Gastrocnemius medialis (tissue), 4 donors: ENCODE results near the gene RNF40.

Source experiments
- CTCF ChIP-seq, 5 experiments: fragments of 450-650 bp in 3 of 5; fragments of 200-600 bp in 2 of 5; sonication (generic) in 2 of 5; IDR thresholded peaks in 4 of 5; conservative IDR thresholded peaks in 1 of 5; 1 replicate in 4 of 5; 2 replicates in 1 of 5; pipeline ENCODE4 v1.5.1; 2016 to 2019; ENCODE audit warnings: antibody characterized with exemption in 5 of 5, mild to moderate bottlenecking in 3 of 5, moderate library complexity in 3 of 5
- POLR2A ChIP-seq, 2 donors: fragments of 450-650 bp; IDR thresholded peaks; one replicate each; pipeline ENCODE4 v1.6.1; 2017; ENCODE audit warnings: antibody characterized with exemption in 2 of 2, mild to moderate bottlenecking in 2 of 2, moderate library complexity in 2 of 2

DNA sequence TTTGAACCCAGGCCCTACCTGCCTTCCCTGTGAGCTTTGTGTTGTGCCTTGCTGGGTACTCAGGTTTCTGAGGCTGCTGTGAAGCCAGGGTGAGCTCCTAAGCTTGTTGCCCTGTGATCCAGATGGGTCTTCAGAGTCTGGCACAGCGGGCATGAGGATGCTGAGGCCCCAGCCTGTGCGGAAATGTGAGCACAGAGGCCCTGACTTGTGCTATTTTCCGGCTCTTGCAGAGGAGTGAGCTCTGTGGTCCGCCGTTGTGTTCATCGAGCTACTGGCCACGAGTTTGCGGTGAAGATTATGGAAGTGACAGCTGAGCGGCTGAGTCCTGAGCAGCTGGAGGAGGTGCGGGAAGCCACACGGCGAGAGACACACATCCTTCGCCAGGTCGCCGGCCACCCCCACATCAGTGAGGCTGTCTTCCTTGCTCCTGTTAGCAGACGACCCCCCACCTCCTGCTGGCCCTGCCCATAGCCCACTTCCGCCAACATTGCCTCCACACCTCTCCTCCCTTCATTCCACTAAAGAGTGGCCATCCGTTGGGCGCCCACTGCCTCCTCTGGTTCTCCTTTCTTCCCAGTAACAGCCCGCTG lies 11.2 kb upstream of the RNF40 start:
- TF ChIP-seq CTCF (IDR thresholded peaks at IDR 0.05 in 4 of 5, conservative IDR thresholded peaks at IDR 0.05 in 1 of 5) (no peak), POLR2A (IDR thresholded peaks at IDR 0.05) (no peak)
